ENCODE results near the gene MACF1. TPM values are rescaled to one million over a fixed set of nuclear protein-coding genes. Genes with fewer than 3 reads are reported as not detected.
"Not testable (repeated sequence)": the region's sequence is repeated elsewhere in the genome, so short reads cannot be mapped to it uniquely, and the experiment has no call there.

The MACF1 gene
- 99.5 TPM for polyA plus RNA-seq
- long read RNA-seq, donor 1, full-length matches to known transcripts: 8 of 15 reads
- long read RNA-seq, donor 1, partial matches to known transcripts: 7 of 15 reads
- long read RNA-seq, donor 1, other reads (novel, unspliced or antisense): 0 of 15 reads
- long read RNA-seq, donor 2, full-length matches to known transcripts: 9 of 9 reads
- long read RNA-seq, donor 2, partial matches to known transcripts: 0 of 9 reads
- long read RNA-seq, donor 2, other reads (novel, unspliced or antisense): 0 of 9 reads
- long read RNA-seq, donor 3: 0 reads
- long read RNA-seq, donor 4, full-length matches to known transcripts: 2 of 2 reads
- long read RNA-seq, donor 4, partial matches to known transcripts: 0 of 2 reads
- long read RNA-seq, donor 4, other reads (novel, unspliced or antisense): 0 of 2 reads
- long read RNA-seq, donor 5, full-length matches to known transcripts: 7 of 7 reads
- long read RNA-seq, donor 5, partial matches to known transcripts: 0 of 7 reads
- long read RNA-seq, donor 5, other reads (novel, unspliced or antisense): 0 of 7 reads
- long read RNA-seq, donor 6, full-length matches to known transcripts: 10 of 10 reads
- long read RNA-seq, donor 6, partial matches to known transcripts: 0 of 10 reads
- long read RNA-seq, donor 6, other reads (novel, unspliced or antisense): 0 of 10 reads
- long read RNA-seq, donor 7, full-length matches to known transcripts: 6 of 43 reads
- long read RNA-seq, donor 7, partial matches to known transcripts: 37 of 43 reads
- long read RNA-seq, donor 7, other reads (novel, unspliced or antisense): 0 of 43 reads
- long read RNA-seq, donor 8, full-length matches to known transcripts: 15 of 15 reads
- long read RNA-seq, donor 8, partial matches to known transcripts: 0 of 15 reads
- long read RNA-seq, donor 8, other reads (novel, unspliced or antisense): 0 of 15 reads
- long read RNA-seq, donor 9, full-length matches to known transcripts: 4 of 10 reads
- long read RNA-seq, donor 9, partial matches to known transcripts: 6 of 10 reads
- long read RNA-seq, donor 9, other reads (novel, unspliced or antisense): 0 of 10 reads
- long read RNA-seq, donor 10, full-length matches to known transcripts: 5 of 5 reads
- long read RNA-seq, donor 10, partial matches to known transcripts: 0 of 5 reads
- long read RNA-seq, donor 10, other reads (novel, unspliced or antisense): 0 of 5 reads
- long read RNA-seq, donor 11, full-length matches to known transcripts: 10 of 10 reads
- long read RNA-seq, donor 11, partial matches to known transcripts: 0 of 10 reads
- long read RNA-seq, donor 11, other reads (novel, unspliced or antisense): 0 of 10 reads

- H3K27ac ChIP-seq (ENCODE audit: low read length): peak within 1 kb of the TSS; percentile 85
- peak; percentile 63 to 67 for DNase-seq
- H3K27me3 ChIP-seq (ENCODE audit: control insufficient read depth, insufficient read depth, low read length): no peaks in the 10 kb centered on the region
- H3K36me3 ChIP-seq (ENCODE audit: control insufficient read depth, insufficient read depth, low read length): no peaks in the 10 kb centered on the region
- H3K4me3 ChIP-seq (ENCODE audit: low read length): peak within 1 kb of the TSS; percentile 23
- WGBS (ENCODE audit: insufficient coverage, low lambda C conversion rate): 100% methylated on average over 1 of the region's 9 CpGs
- H3K9me3 ChIP-seq (ENCODE audit: control insufficient read depth, low read depth, low read length): no peaks in the 10 kb centered on the region
- peaks cover 9% of the 10 kb centered on the region for H3K4me1 ChIP-seq (ENCODE audit: control insufficient read depth, insufficient read depth, low read length)
Measured at GRCh38 chr1:39204441-39205081, at the start of gene MACF1. MACF1 (plus strand) TSS chr1:39204695; CDS start chr1:39205023, 328 bp downstream.

GRCh38 chr1:39157304-39157703 is 47.2 kb upstream of the MACF1 start:
- Histone ChIP-seq H3K36me3 (ENCODE audit: control insufficient read depth, insufficient read depth, low read length) (no peaks in the 10 kb centered on the region), H3K27me3 (ENCODE audit: control insufficient read depth, insufficient read depth, low read length) (no peaks in the 10 kb centered on the region), H3K4me3 (ENCODE audit: low read length) (no peak overlapping the region), H3K9me3 (ENCODE audit: control insufficient read depth, low read depth, low read length) (no peaks in the 10 kb centered on the region), H3K4me1 (ENCODE audit: control insufficient read depth, insufficient read depth, low read length) (peaks cover 18% of the 10 kb centered on the region), H3K27ac (ENCODE audit: low read length) (no peak overlapping the region)
- DNase-seq: no peak

GRCh38 chr1:39158327-39159086 is 46.0 kb upstream of the MACF1 start:
- peak; percentile 96 to 99 for DNase-seq
- peaks cover 18% of the 10 kb centered on the region for H3K4me1 ChIP-seq (ENCODE audit: control insufficient read depth, insufficient read depth, low read length)
- H3K27ac ChIP-seq (ENCODE audit: low read length): peak overlapping the region; percentile 81
- H3K4me3 ChIP-seq (ENCODE audit: low read length): peak overlapping the region; percentile 29
- no peaks in the 10 kb centered on the region for H3K27me3 ChIP-seq (ENCODE audit: control insufficient read depth, insufficient read depth, low read length)
- no peaks in the 10 kb centered on the region for H3K36me3 ChIP-seq (ENCODE audit: control insufficient read depth, insufficient read depth, low read length)
- H3K9me3 ChIP-seq (ENCODE audit: control insufficient read depth, low read depth, low read length): no peaks in the 10 kb centered on the region
- WGBS (ENCODE audit: insufficient coverage, low lambda C conversion rate): no CpG with 5 or more reads among the region's 11 CpGs

- DNase-seq: peak; percentile 42 to 59
- Histone ChIP-seq H3K4me3 (ENCODE audit: low read length) (peak overlapping the region; percentile 29), H3K27me3 (ENCODE audit: control insufficient read depth, insufficient read depth, low read length) (no peaks in the 10 kb centered on the region), H3K36me3 (ENCODE audit: control insufficient read depth, insufficient read depth, low read length) (no peaks in the 10 kb centered on the region), H3K9me3 (ENCODE audit: control insufficient read depth, low read depth, low read length) (no peaks in the 10 kb centered on the region), H3K27ac (ENCODE audit: low read length) (peak overlapping the region; percentile 81), H3K4me1 (ENCODE audit: control insufficient read depth, insufficient read depth, low read length) (peaks cover 18% of the 10 kb centered on the region)
- WGBS (ENCODE audit: insufficient coverage, low lambda C conversion rate): no CpG with 5 or more reads among the region's 1 CpG
Measured at GRCh38 chr1:39159224-39160036, 45.1 kb upstream of the MACF1 start.

- no peak for DNase-seq
- H3K4me1 ChIP-seq (ENCODE audit: control insufficient read depth, insufficient read depth, low read length): peaks cover 18% of the 10 kb centered on the region
- no peaks in the 10 kb centered on the region for H3K9me3 ChIP-seq (ENCODE audit: control insufficient read depth, low read depth, low read length)
- no peaks in the 10 kb centered on the region for H3K27me3 ChIP-seq (ENCODE audit: control insufficient read depth, insufficient read depth, low read length)
- H3K27ac ChIP-seq (ENCODE audit: low read length): no peak overlapping the region
- no peaks in the 10 kb centered on the region for H3K36me3 ChIP-seq (ENCODE audit: control insufficient read depth, insufficient read depth, low read length)
- no peak overlapping the region for H3K4me3 ChIP-seq (ENCODE audit: low read length)
Measured at GRCh38 chr1:39160703-39161102, 43.8 kb upstream of the MACF1 start.

- DNase-seq; H3K4me3 ChIP-seq (ENCODE audit: low read length); H3K27ac ChIP-seq (ENCODE audit: low read length); H3K36me3 ChIP-seq (ENCODE audit: control insufficient read depth, insufficient read depth, low read length); H3K9me3 ChIP-seq (ENCODE audit: control insufficient read depth, low read depth, low read length); H3K27me3 ChIP-seq (ENCODE audit: control insufficient read depth, insufficient read depth, low read length): not testable (repeated sequence)
- H3K4me1 ChIP-seq (ENCODE audit: control insufficient read depth, insufficient read depth, low read length): peaks cover 18% of the 10 kb centered on the region
- WGBS (ENCODE audit: insufficient coverage, low lambda C conversion rate): 100% methylated on average over 1 of the region's 8 CpGs
Measured at GRCh38 chr1:39161811-39162210, 42.7 kb upstream of the MACF1 start.

GRCh38 chr1:39163469-39163868 is 41.0 kb upstream of the MACF1 start:
- Histone ChIP-seq H3K27me3 (ENCODE audit: control insufficient read depth, insufficient read depth, low read length) (no peaks in the 10 kb centered on the region), H3K4me1 (ENCODE audit: control insufficient read depth, insufficient read depth, low read length) (peaks cover 8% of the 10 kb centered on the region), H3K27ac (ENCODE audit: low read length) (no peak overlapping the region), H3K4me3 (ENCODE audit: low read length) (no peak overlapping the region), H3K9me3 (ENCODE audit: control insufficient read depth, low read depth, low read length) (no peaks in the 10 kb centered on the region), H3K36me3 (ENCODE audit: control insufficient read depth, insufficient read depth, low read length) (no peaks in the 10 kb centered on the region)
- DNase-seq: no peak

- Histone ChIP-seq H3K27ac (ENCODE audit: low read length) (no peak overlapping the region), H3K4me1 (ENCODE audit: control insufficient read depth, insufficient read depth, low read length) (peaks cover 4% of the 10 kb centered on the region), H3K9me3 (ENCODE audit: control insufficient read depth, low read depth, low read length) (no peaks in the 10 kb centered on the region), H3K27me3 (ENCODE audit: control insufficient read depth, insufficient read depth, low read length) (no peaks in the 10 kb centered on the region), H3K36me3 (ENCODE audit: control insufficient read depth, insufficient read depth, low read length) (no peaks in the 10 kb centered on the region), H3K4me3 (ENCODE audit: low read length) (no peak overlapping the region)
- DNase-seq: no peak
Measured at GRCh38 chr1:39164256-39164655, 40.2 kb upstream of the MACF1 start.

GRCh38 chr1:39165049-39165448 is 39.4 kb upstream of the MACF1 start:
- H3K27ac ChIP-seq (ENCODE audit: low read length): no peak overlapping the region

More at GRCh38 chr1:39165049-39165448, 39.4 kb upstream of the MACF1 start:
- Histone ChIP-seq H3K4me1 (ENCODE audit: control insufficient read depth, insufficient read depth, low read length) (peaks cover 2% of the 10 kb centered on the region), H3K4me3 (ENCODE audit: low read length) (no peak overlapping the region), H3K9me3 (ENCODE audit: control insufficient read depth, low read depth, low read length) (no peaks in the 10 kb centered on the region), H3K36me3 (ENCODE audit: control insufficient read depth, insufficient read depth, low read length) (no peaks in the 10 kb centered on the region), H3K27me3 (ENCODE audit: control insufficient read depth, insufficient read depth, low read length) (no peaks in the 10 kb centered on the region)
- no CpG with 5 or more reads among the region's 2 CpGs for WGBS (ENCODE audit: insufficient coverage, low lambda C conversion rate)
- peak in 1 of 2 donors; percentile 19 for DNase-seq
